ENCODE measurements around the gene SELENOF. TPM values are rescaled to one million over a fixed set of nuclear protein-coding genes. Genes with fewer than 3 reads are reported as not detected.

Gene SELENOF
- total RNA-seq, 4 donors from 2014 or later = 32.0 to 130 (median 77.9) TPM

DNA sequence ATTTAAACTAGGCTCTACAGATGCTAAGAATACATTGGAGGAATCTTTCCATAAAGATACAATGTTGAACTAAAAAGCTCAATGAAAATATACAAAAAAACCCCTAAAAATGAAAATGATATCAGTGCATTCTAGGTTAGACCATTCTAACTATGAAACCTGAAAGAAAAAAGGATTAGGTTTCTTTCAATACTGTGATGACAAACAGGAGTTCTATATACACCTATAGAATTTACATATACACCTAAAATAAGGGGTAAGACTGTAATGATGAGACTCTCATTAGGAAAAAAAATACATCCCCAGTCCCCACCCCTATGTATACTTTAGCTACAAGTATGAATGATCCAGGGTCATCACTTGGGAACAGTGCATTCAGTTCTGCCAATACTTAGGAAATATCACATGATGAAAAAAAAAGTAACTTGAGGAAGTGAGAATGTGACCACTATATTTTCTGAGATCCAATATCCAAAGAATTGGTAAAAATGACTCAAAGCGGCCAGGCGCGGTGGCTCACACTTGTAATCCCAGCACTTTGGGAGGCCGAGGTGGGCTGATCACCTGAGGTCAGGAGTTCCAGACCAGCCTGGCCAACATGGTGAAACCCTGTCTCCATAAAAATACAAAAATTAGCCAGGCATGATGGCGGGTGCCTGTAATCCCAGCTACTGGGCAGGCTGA lies 26.3 kb downstream of the SELENOF start:
- H3K9me3 ChIP-seq = no peaks in the 10 kb centered on the region
- 87 to 95% methylated on average over 3 to 5 of the region's 5 CpGs for WGBS, 2 donors (ENCODE audit: low coverage in 1 of 2)
- TF ChIP-seq EP300 (IDR thresholded peaks at IDR 0.05; ENCODE audit: low read depth) (no peak), POLR2AphosphoS5 (IDR thresholded peaks at IDR 0.05) (no peak), POLR2A (IDR thresholded peaks at IDR 0.05) (no peak)
- TF ChIP-seq, protein P1, sequence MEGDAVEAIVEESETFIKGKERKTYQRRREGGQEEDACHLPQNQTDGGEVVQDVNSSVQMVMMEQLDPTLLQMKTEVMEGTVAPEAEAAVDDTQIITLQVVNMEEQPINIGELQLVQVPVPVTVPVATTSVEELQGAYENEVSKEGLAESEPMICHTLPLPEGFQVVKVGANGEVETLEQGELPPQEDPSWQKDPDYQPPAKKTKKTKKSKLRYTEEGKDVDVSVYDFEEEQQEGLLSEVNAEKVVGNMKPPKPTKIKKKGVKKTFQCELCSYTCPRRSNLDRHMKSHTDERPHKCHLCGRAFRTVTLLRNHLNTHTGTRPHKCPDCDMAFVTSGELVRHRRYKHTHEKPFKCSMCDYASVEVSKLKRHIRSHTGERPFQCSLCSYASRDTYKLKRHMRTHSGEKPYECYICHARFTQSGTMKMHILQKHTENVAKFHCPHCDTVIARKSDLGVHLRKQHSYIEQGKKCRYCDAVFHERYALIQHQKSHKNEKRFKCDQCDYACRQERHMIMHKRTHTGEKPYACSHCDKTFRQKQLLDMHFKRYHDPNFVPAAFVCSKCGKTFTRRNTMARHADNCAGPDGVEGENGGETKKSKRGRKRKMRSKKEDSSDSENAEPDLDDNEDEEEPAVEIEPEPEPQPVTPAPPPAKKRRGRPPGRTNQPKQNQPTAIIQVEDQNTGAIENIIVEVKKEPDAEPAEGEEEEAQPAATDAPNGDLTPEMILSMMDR (IDR thresholded peaks at IDR 0.05) = no peak
- in situ Hi-C loops (cut with MboI; ENCODE audit: low pct_ligation_motif_present in 1 of 4, low pct_unique_long_range_greater_than_20kb in 1 of 4, low sequenced_read_pairs in 3 of 4) = no loop called here
- intact Hi-C loops (cut with DNase I; ENCODE audit: low total_unique reads) = no loop called here
- no peaks in the 10 kb centered on the region for H3K36me3 ChIP-seq
- H3K27me3 ChIP-seq = no peaks in the 10 kb centered on the region
- H3K4me1 ChIP-seq = no peaks in the 10 kb centered on the region
- no peak overlapping the region for H3K4me3 ChIP-seq
- H3K27ac ChIP-seq = no peak overlapping the region
- no peak for DNase-seq

DNA sequence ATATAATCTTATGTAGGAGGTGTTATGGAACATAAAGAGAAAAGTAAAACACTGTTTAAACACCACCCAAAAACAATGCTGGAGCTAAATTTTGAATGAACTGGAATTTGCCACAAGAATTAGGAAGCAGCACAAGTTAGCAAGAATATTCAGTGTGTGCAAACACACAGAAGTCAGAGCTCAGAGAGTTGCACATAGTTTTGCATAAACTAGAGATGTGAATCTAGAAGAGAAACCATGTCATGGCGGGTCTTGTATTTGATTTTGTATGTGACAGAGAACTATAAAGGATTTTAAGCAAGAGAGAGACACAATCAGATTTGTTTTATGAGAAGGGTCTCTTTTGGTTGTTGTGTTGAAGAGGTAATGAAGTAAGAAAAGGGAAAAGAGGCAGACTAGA lies 38.2 kb downstream of the SELENOF start:
- 96 to 100% methylated on average over 1 of the region's 1 CpG for WGBS, 2 donors (ENCODE audit: low coverage in 1 of 2)
- in situ Hi-C loops (cut with MboI; ENCODE audit: low pct_ligation_motif_present in 1 of 4, low pct_unique_long_range_greater_than_20kb in 1 of 4, low sequenced_read_pairs in 3 of 4) = no loop called here
- no peak for TF ChIP-seq POLR2A (IDR thresholded peaks at IDR 0.05)
- TF ChIP-seq EP300 (IDR thresholded peaks at IDR 0.05; ENCODE audit: low read depth) = no peak
- TF ChIP-seq POLR2AphosphoS5 (IDR thresholded peaks at IDR 0.05) = no peak
- TF ChIP-seq, protein P1 (IDR thresholded peaks at IDR 0.05) = no peak

DNA sequence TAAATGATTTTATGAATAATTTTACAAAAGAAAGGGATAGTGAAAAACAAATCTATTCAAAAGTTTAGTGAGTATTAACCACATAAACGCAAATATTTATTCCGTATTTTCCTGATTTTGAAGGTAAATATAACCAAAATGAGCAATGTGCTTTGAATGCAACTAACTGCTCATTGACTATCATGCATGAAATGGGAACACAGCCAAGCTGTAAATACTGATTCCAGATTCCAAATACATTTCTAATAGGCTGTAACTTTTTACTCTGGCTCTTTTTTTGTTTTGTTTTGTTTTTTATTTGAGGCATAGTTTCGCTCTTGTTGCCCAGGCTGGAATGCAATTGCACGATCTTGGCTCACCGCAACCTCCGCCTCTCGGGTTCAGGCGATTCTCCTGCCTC lies 41.8 kb downstream of the SELENOF start:
- Histone ChIP-seq H3K4me3 (no peak overlapping the region), H3K27ac (no peak overlapping the region), H3K27me3 (no peaks in the 10 kb centered on the region), H3K4me1 (no peaks in the 10 kb centered on the region), H3K9me3 (no peaks in the 10 kb centered on the region), H3K36me3 (peaks cover 0 to 14% (median 0%) of the 10 kb centered on the region in 4 donors)
- intact Hi-C loops (cut with DNase I; ENCODE audit: low total_unique reads) = no loop called here
- no peak for DNase-seq
- in situ Hi-C loops (cut with MboI; ENCODE audit: low pct_ligation_motif_present in 1 of 4, low pct_unique_long_range_greater_than_20kb in 1 of 4, low sequenced_read_pairs in 3 of 4) = no loop called here
- TF ChIP-seq EP300 (IDR thresholded peaks at IDR 0.05; ENCODE audit: low read depth) (no peak), POLR2AphosphoS5 (IDR thresholded peaks at IDR 0.05) (no peak), POLR2A (IDR thresholded peaks at IDR 0.05) (no peak)
- TF ChIP-seq, protein P1 (IDR thresholded peaks at IDR 0.05) = no peak
- WGBS, 2 donors (ENCODE audit: low coverage in 1 of 2) = 92 to 96% methylated on average over 2 to 8 of the region's 8 CpGs

More for the DNA sequence above, 38.2 kb downstream of the SELENOF start:
- no peak overlapping the region for H3K27ac ChIP-seq
- no peak overlapping the region for H3K4me3 ChIP-seq
- H3K27me3 ChIP-seq = no peaks in the 10 kb centered on the region
- DNase-seq = no peak
- H3K36me3 ChIP-seq = peaks cover 0 to 28% (median 4%) of the 10 kb centered on the region in 4 donors
- no peaks in the 10 kb centered on the region for H3K4me1 ChIP-seq
- no peaks in the 10 kb centered on the region for H3K9me3 ChIP-seq
- intact Hi-C loops (cut with DNase I; ENCODE audit: low total_unique reads) = no loop called here

DNA sequence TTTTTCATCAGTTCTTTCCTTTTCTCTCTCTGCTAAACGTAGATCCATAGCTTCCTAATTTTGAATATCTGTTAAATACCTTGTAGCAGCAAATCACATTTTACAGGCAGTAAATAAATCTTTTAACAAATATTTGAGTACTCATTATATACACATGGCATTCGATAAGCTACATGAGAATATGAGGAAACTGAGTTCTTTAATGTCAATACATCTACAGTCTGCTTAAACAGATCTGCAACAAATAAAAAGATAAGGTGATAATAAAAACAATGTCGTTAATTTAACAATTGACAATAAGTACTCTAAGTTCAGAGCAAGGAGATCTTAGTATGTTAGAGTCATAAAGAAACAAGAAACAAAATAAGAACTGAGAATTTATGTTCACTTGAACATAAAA lies 42.9 kb downstream of the SELENOF start:
- 79 to 87% methylated on average over 3 of the region's 3 CpGs for WGBS, 2 donors (ENCODE audit: low coverage in 1 of 2)
- in situ Hi-C loops (cut with MboI; ENCODE audit: low pct_ligation_motif_present in 1 of 4, low pct_unique_long_range_greater_than_20kb in 1 of 4, low sequenced_read_pairs in 3 of 4) (no loop called here), intact Hi-C loops (cut with DNase I; ENCODE audit: low total_unique reads) (no loop called here)

More for the DNA sequence above, 42.9 kb downstream of the SELENOF start:
- Histone ChIP-seq H3K36me3 (peaks cover 0 to 8% (median 0%) of the 10 kb centered on the region in 4 donors), H3K4me1 (no peaks in the 10 kb centered on the region), H3K4me3 (no peak overlapping the region), H3K9me3 (no peaks in the 10 kb centered on the region), H3K27ac (no peak overlapping the region), H3K27me3 (no peaks in the 10 kb centered on the region)
- TF ChIP-seq POLR2A (IDR thresholded peaks at IDR 0.05) (no peak), POLR2AphosphoS5 (IDR thresholded peaks at IDR 0.05) (no peak), EP300 (IDR thresholded peaks at IDR 0.05; ENCODE audit: low read depth) (no peak)
- TF ChIP-seq, protein P1 (IDR thresholded peaks at IDR 0.05) = no peak
- DNase-seq = no peak
